ENCODE results near the gene PDE4D.

Gene PDE4D

GRCh38 chr5:59358005-59358861, 535.3 kb downstream of the PDE4D start:
- DNase-seq (ENCODE audit: low read depth): no peak

DNA sequence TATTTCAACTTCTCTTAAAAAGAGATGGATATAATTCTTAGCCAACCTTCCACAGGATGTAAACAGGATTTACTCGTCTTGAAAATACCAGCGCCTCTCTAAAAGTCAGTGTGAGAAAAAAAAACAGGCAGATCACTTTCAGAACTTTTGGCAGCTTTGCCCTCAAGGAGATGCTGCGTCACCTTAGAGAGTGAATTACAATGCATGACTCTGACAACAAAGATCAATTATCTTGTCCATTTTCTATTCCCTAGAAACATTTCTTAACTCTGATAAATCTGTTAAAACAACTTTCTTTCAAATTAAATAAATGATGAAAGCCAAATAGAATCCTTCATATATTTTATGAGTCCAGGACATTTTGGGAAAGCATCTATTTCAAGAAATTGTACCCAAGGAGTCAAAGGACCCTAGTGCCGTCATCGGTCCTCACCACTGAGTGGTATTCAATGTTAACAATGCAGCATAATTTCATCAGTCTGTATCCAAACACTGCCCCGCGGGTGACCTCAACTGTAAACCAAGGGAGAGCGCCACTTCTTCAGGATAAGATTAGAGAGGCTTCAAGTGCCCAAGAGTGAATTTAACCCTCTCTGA, 536.0 kb downstream of the PDE4D start:
- no peak for DNase-seq (ENCODE audit: low read depth)

GRCh38 chr5:59356813-59357380, 536.6 kb downstream of the PDE4D start:
- no peak for DNase-seq (ENCODE audit: low read depth)

- no peak for DNase-seq (ENCODE audit: low read depth)
Observed at GRCh38 chr5:59354811-59355210, 538.7 kb downstream of the PDE4D start.

GRCh38 chr5:59354274-59354673, 539.3 kb downstream of the PDE4D start:
- no peak for DNase-seq (ENCODE audit: low read depth)

- DNase-seq (ENCODE audit: low read depth): no peak
Observed at GRCh38 chr5:59351076-59351794, 542.3 kb downstream of the PDE4D start.

GRCh38 chr5:59348189-59348588, 545.3 kb downstream of the PDE4D start:
- DNase-seq (ENCODE audit: low read depth): no peak

DNA sequence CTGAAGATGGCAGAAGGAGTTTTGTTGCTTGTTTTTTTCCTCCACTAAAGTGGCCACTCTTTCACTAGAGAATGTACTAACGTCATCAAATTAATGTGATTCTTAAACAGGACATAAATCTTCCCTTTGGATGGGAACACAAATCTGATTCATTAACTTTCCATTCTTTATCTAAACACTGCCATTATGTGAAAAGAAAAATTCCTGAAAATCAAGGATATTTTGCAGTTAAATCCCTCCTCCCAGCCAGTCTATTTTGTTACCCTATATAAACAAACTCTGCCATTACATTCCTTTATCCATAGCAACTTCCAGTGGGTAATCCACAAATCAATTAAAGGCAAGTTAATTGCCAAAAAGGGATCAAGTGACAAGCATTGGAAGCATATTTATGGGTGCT, 546.5 kb downstream of the PDE4D start:
- DNase-seq (ENCODE audit: low read depth): no peak

GRCh38 chr5:59346514-59346913, 547.0 kb downstream of the PDE4D start:
- DNase-seq (ENCODE audit: low read depth): no peak

GRCh38 chr5:59342181-59342580, 551.3 kb downstream of the PDE4D start:
- no peak for DNase-seq (ENCODE audit: low read depth)

- no peak for DNase-seq (ENCODE audit: low read depth)
Observed at GRCh38 chr5:59341760-59342159, 551.8 kb downstream of the PDE4D start.

- no peak for DNase-seq (ENCODE audit: low read depth)
Observed at GRCh38 chr5:59341155-59341554, 552.4 kb downstream of the PDE4D start.

DNA sequence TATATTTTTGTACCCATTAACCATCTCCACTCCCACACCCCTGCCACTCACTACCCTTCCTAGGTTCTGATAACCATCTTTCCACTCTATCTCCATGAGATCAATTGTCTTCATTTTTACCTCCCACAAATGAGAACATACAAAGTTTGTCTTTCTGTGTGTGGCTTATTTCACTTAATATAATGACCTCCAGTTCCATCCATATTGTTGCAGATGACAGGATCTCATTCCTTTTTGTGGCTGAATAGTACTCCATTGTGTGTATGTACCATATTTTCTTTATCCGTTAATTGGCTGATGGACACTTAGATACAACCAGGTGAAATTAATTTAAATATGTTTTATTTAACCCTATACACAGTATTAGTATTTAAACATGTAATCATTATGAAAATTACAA, 552.9 kb downstream of the PDE4D start:
- DNase-seq (ENCODE audit: low read depth): no peak

- no peak for DNase-seq (ENCODE audit: low read depth)
Observed at GRCh38 chr5:59337240-59337639, 556.3 kb downstream of the PDE4D start.

DNA sequence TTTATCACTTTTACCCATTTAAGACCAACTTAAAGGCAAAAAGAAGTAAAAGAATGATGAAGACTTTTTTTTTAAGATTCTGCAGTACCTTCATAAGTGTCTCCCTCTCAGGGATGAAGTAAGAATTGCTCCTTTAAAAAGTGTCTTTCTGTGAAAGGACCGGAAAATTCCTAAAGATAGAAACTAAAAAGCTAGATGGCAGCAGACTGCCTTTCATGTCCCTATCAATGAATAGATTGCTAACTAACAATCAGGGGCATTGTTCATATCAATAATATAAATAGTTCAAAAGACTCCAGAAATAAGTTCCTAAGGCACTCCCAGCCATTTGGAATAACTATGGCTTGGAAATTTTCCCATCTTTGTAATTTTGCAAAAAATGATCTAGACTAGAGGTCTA, 558.0 kb downstream of the PDE4D start:
- no peak for DNase-seq (ENCODE audit: low read depth)

DNA sequence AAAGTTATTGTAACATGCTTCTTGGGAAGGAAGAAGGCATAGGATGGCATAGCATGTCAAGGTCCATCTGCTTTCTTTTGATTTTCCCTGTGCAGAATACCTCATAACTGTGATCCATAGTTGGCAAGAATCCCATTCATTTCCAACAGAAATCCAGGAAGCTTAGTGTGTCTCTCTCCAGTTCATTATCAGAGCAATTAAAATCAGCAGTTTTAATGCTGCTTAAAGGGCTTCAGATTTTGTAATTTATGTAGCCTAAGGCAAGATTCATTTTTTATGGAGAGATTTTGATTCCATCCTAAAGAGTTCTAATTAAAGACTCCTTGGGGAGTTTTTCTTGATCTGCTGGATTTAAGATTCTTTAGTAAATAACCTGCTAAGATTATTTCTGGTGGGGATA, 560.1 kb downstream of the PDE4D start:
- no peak for DNase-seq (ENCODE audit: low read depth)

GRCh38 chr5:59332236-59332973, 561.1 kb downstream of the PDE4D start:
- no peak for DNase-seq (ENCODE audit: low read depth)

DNA sequence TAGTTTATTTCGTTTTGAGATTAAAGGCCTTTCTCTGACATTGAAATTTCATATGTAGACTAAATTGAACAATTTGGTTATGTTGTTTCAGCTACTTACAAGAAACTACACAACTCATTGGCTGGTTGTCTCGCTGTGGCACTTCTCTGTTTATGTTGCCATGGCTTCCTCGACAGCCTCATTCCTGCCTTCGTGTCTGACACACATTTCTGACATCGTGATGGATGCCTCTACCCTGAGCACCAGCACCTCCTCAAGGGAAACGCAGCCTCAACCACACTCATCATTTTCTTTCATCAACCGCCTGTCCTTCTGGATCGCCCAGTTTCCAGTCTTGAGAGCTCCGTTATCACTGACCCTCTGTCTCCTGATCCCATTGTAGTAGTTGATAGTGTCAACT, 562.8 kb downstream of the PDE4D start:
- no peak for DNase-seq (ENCODE audit: low read depth)

GRCh38 chr5:59328709-59329296, 564.7 kb downstream of the PDE4D start:
- DNase-seq (ENCODE audit: low read depth): no peak

GRCh38 chr5:59327191-59327980, 566.1 kb downstream of the PDE4D start:
- no peak for DNase-seq (ENCODE audit: low read depth)

DNA sequence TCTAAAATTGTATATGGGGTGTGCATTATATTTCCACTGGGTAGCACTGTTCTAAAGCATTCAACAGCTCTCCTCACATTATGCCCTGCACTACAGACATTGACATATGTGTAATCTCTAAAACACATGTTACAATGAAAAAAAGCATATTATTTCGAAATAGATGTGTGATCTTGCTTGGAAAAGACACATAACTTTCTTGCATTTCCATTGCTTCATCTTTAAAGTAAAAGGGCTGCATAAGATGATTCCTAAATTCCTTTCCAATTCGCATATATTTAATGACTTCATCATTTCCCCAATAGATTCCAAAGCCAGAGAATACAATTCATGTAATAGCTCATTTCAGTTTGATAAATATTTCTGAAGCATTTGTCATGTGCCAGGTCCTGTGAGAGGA, 566.9 kb downstream of the PDE4D start:
- no peak for DNase-seq (ENCODE audit: low read depth)
